Fibroblast of skin of right biceps (primary cell): ENCODE measurements around the gene VAMP1.
A peak's percentile ranks its signal among the peaks of the same experiment; 100 is the strongest.
"Not testable (repeated sequence)": the region's sequence is repeated elsewhere in the genome, so short reads cannot be mapped to it uniquely, and the experiment has no call there.

Source experiments
- DNase-seq: peaks from one replicate; pipeline ENCODE4 v3.0.0-alpha.2; 2013

VAMP1 gene

DNA sequence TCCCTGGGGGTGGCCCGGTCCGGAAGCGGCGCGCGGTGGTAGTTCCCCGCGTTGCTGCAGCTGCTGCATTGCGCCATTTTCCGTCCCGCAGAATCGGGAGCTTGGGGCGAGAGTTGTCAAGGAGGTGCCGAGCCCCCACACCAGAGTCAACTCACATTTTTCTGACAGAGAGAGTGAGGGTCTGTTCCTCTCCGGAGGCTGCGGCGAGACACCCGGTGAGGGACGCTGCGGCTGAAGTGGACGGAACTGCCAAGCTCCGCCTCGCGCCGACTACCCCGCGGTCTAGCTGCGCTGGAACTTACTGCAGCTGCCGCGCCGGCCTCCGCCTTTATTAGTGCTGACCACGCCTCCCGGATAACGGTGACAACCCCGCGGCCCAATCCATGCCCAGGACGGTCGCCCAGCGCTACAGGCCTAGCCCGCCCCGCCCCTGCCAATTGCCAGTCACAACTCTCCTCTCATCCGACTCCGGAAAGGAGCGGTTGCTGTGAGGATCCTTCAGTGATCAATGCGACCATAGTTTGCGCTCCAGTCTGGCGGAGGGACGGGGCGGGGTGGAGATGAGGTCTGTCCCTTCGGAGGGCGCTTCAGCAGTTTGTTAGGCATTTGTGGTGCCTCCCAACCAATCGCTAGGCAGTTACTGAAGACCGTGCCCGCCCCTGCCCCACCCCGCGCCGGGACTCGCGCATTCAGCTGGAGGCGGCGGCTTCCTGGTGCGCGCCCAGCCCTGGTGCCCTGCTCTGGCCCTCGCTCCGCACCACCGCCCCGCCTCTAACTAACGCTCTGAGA, at the start of gene VAMP1:
Gene VAMP1 (minus strand): TSS at position 303 of the 789 bp plus-strand sequence. CDS start 146 bp downstream, at position 157.
- DNase-seq, result peak; percentile 99

GRCh38 chr12:6520186-6520585, 49.7 kb upstream of the VAMP1 start:
- no peak for DNase-seq

GRCh38 chr12:6508087-6508486, 37.6 kb upstream of the VAMP1 start:
- no peak for DNase-seq

- DNase-seq, result peak; percentile 20
These were observed 36.9 kb upstream of the VAMP1 start for GRCh38 chr12:6507102-6507998.

- DNase-seq, result no peak
These were observed 30.0 kb upstream of the VAMP1 start for GRCh38 chr12:6500466-6500865.

DNA sequence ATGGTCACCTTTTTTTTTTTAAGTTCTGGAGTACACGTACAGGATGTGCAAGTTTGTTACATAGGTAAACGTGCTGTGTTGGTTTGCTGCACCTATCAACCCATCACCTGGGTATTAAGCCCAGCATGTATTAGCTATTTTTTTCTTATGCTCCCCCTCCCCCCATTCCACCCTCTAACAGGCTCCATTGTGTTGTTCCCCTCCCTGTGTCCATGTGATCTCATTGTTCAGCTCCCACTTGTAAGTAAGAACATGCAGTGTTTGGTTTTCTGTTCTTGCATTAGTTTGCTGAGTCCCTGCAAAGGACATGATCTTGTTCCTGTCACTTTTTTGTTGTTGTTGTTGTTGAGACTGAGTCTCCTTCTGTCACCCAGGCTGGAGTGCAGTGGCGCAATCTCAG, 26.8 kb upstream of the VAMP1 start:
- DNase-seq, result not testable (repeated sequence)

- no peak for DNase-seq
These were observed 24.5 kb upstream of the VAMP1 start for GRCh38 chr12:6494968-6495367.

DNA sequence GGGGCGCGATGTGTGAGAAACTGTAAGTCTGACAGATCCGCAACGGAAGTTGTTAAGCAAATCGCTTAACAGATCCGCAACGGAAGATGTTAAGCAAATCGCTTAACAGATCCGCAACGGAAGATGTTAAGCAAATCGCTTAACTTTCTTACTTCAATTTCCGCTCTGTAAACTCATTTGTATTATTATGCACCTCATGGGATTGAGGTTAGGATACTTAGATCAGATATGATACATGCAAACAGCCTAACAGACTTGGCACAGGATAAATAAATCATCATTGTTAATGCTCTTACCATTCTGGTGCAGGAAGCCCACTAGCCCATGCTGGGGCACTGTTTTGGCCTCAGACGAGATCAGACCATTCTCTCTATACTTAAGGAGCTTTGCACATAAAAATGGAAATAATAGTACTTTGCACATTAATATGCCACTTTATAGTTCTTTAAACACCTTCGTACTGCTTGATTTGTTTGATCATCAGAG, 23.8 kb upstream of the VAMP1 start:
- no peak for DNase-seq

DNA sequence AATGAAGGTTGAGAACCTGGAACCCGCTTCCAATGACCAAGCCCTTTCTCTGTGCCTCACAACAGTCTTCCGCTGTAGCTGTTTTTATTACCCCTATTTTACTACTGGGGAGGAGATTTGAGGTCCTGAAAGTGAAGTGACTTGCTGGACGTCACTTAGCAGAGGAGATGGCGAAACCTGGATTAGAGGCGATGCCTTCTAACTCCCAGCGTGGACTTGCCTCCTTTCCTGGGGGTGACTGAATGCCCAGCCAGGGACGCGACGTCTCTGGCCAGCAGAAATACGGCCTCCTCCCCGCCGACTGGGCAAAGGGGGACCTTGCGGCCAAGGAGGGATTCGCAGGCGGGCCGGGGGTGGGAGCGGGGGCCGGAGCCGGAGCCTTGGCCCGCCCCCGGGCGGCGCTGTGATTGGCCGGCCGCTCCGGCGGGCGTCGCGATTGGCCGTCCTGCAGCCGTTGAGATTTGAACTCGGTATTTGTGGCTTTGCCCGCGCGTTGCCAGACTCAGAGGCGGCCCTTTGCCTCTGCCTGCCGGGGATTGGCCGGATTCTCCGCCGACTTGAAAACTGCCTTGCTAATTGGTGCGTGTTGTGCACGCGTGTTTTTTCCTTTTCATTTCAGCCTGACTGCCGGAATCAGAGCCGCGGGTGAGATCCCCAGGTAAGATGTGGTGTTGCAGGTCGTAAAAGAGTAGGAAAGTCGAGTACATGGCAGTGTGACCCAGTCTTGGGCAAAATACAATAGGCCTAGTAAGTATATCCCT, 23.2 kb upstream of the VAMP1 start, which contains the start of gene NCAPD2:
Gene NCAPD2 (plus strand): TSS at position 606 of the 761 bp plus-strand sequence. CDS start 997 bp downstream, outside the sequence.
- peak; percentile 97 for DNase-seq

GRCh38 chr12:6492838-6493496, 22.5 kb upstream of the VAMP1 start, which contains the start of gene MRPL51:
Gene MRPL51, minus strand, starts transcription at chr12:6493262. Its CDS starts 126 bp downstream, at chr12:6493136.
- DNase-seq, result peak; percentile 95

DNA sequence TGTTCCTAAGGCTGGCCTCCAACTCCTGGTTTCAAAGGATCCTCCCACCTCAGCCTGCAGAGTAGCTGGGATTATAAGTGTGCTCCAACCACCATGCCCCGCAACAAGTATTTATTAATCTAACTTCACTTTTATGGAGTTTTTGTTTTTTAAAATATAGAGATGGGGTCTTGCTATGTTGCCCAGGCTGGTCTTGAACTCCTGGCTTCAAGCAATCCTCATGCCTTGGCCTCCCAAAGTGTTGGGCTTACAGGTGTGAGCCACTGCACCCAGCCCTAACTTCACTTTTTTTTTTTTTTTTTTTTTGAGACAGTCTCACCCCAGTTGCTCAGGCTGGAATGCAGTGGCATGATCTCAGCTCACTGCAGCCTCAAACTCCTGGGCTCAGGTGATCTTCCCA, 20.2 kb upstream of the VAMP1 start:
- DNase-seq, result not testable (repeated sequence)

GRCh38 chr12:6489449-6489848, 19.0 kb upstream of the VAMP1 start:
- DNase-seq, result peak; percentile 14

GRCh38 chr12:6488240-6488639, 17.8 kb upstream of the VAMP1 start:
- DNase-seq, result no peak

GRCh38 chr12:6478416-6478815, 7.9 kb upstream of the VAMP1 start:
- DNase-seq, result peak; percentile 73

DNA sequence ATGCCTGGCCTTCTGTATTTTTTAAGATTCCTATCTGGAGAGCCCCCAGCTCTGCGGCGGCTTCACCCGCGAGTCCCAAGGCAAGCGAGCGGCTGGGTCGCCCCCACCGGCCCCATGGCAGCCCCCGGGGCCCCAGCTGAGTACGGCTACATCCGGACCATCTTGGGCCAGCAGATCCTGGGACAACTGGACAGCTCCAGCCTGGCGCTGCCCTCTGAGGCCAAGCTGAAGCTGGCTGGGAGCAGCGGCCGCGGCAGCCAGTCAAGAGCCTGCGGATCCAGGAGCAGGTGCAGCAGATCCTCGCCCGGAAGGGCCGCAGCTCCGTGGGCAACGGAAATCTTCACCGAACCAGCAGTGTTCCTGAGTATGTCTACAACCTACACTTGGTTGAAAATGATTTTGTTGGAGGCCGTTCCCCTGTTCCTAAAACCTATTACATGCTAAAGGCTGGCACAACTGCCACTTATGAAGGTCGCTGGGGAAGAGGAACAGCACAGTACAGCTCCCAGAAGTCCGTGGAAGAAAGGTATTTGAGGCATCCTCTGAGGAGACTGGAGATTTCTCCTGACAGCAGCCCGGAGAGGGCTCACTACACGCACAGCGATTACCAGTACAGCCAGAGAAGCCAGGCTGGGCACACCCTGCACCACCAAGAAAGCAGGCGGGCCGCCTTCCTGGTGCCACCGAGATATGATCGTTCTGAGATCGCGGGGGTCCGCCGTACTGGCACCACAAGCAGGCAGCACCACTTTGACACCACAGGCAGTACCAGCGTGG, 7.3 kb upstream of the VAMP1 start:
- DNase-seq, result not testable (repeated sequence)

GRCh38 chr12:6476489-6476888, 6.0 kb upstream of the VAMP1 start:
- peak; percentile 79 for DNase-seq

- not testable (repeated sequence) for DNase-seq
These were observed 4.9 kb upstream of the VAMP1 start for GRCh38 chr12:6475233-6475975.

- no peak for DNase-seq
These were observed 2.0 kb upstream of the VAMP1 start for GRCh38 chr12:6472491-6472890.

- DNase-seq, result peak; percentile 29
These were observed 1.5 kb upstream of the VAMP1 start for GRCh38 chr12:6471989-6472360.

- no peak for DNase-seq
These were observed 685 bp downstream of the VAMP1 start for GRCh38 chr12:6469609-6470374.
